Endodermal cell (in vitro differentiated cells): Measurements from ENCODE around the gene THSD7A. TPM values are rescaled to one million over a fixed set of nuclear protein-coding genes. Genes with fewer than 3 reads are reported as not detected.

Experiments
- DNase-seq: peaks from one replicate; pipeline ENCODE4 v3.0.0-alpha.2; 2017
- H3K27ac ChIP-seq: 2 replicates; pipeline ENCODE4 v1.5.1; 2013; ENCODE audit warnings: mild to moderate bottlenecking, low read depth, low read length, moderate library complexity
- H3K27me3 ChIP-seq: 2 replicates; pipeline ENCODE4 v1.6.1; 2013; ENCODE audit warnings: mild to moderate bottlenecking, low read length, moderate library complexity; ENCODE audit not compliant: insufficient read depth, control insufficient read depth, poor library complexity, severe bottlenecking
- H3K36me3 ChIP-seq: 2 replicates; pipeline ENCODE4 v1.7.0; 2013; ENCODE audit warnings: mild to moderate bottlenecking, low read length, moderate library complexity; ENCODE audit not compliant: control insufficient read depth, insufficient read depth
- H3K4me1 ChIP-seq: one replicate; pipeline ENCODE4 v1.7.0; 2013; ENCODE audit warnings: low read length; ENCODE audit not compliant: control insufficient read depth, insufficient read depth
- H3K4me3 ChIP-seq: 2 replicates; pipeline ENCODE4 v1.5.1; 2013; ENCODE audit warnings: mild to moderate bottlenecking, low read length, moderate library complexity
- H3K9ac ChIP-seq: 2 replicates; pipeline ENCODE4 v1.6.1; 2013; ENCODE audit warnings: mild to moderate bottlenecking, low read length, moderate library complexity; ENCODE audit not compliant: poor library complexity, severe bottlenecking; ENCODE audit errors: extremely low read depth
- H3K9me3 ChIP-seq: 2 replicates; pipeline ENCODE4 v1.6.1; 2013; ENCODE audit warnings: mild to moderate bottlenecking, low read length, moderate library complexity; ENCODE audit not compliant: control insufficient read depth
- H3K27ac Mint-ChIP-seq: 2 replicates; pipeline ENCODE4 v1.8.0; 2020; ENCODE audit warnings: mixed read lengths
- H3K27me3 Mint-ChIP-seq: 2 replicates; pipeline ENCODE4 v1.8.0; 2021; ENCODE audit warnings: mild to moderate bottlenecking, mixed read lengths; ENCODE audit not compliant: insufficient read depth
- H3K36me3 Mint-ChIP-seq: 2 replicates; pipeline ENCODE4 v1.8.0; 2020; ENCODE audit warnings: low read depth, mixed read lengths
- H3K4me1 Mint-ChIP-seq: 2 replicates; pipeline ENCODE4 v1.8.0; 2020; ENCODE audit warnings: mixed read lengths
- H3K4me3 Mint-ChIP-seq: 2 replicates; pipeline ENCODE4 v1.8.0; 2020; ENCODE audit warnings: mild to moderate bottlenecking, moderate library complexity, mixed read lengths
- H3K9me3 Mint-ChIP-seq: 2 replicates; pipeline ENCODE4 v1.8.0; 2020; ENCODE audit warnings: mild to moderate bottlenecking, mixed read lengths
- CTCF ChIP-seq: fragments of 200-600 bp; sonication (generic); conservative IDR thresholded peaks from 2 replicates; pipeline ENCODE4 v1.5.0; 2021; ENCODE audit warnings: antibody characterized with exemption, mild to moderate bottlenecking
- WGBS, 2 experiments: methylation state at CpG; one replicate each; pipeline versions ENCODE4 v1.1.5 to v1.1.7; 2013; ENCODE audit warnings: missing lambda C conversion rate in 2 of 2, mixed read lengths in 1 of 2; ENCODE audit not compliant: insufficient coverage in 1 of 2, insufficient read length in 1 of 2; 5-methylcytosine and 5-hydroxymethylcytosine counted together
- total RNA-seq, 2 donors: library from RNA; stranded (reverse); fragmentation: NEBNext Ultra II Directional in 1 of 2; extraction: Animal tissue kit (Norgen Biotek cat#: 25700) in 1 of 2; gene quantifications; 2 replicates in 1 of 2; 3 replicates in 1 of 2; pipeline ENCODE4 v1.2.1, GENCODE V29; 2021

THSD7A gene
- total RNA-seq, 2 donors from 2014 or later: 0.73 to 1.3 TPM

GRCh38 chr7:11464624-11465023, 367.4 kb downstream of the THSD7A start:
- no peak overlapping the region for H3K4me3 Mint-ChIP-seq
- H3K27me3 Mint-ChIP-seq: no peaks in the 10 kb centered on the region
- H3K9me3 Mint-ChIP-seq: no peaks in the 10 kb centered on the region
- H3K27ac Mint-ChIP-seq: no peak overlapping the region
- Histone ChIP-seq H3K4me1 (no peaks in the 10 kb centered on the region), H3K9ac (no peak overlapping the region), H3K27me3 (no peaks in the 10 kb centered on the region), H3K9me3 (no peaks in the 10 kb centered on the region), H3K36me3 (no peaks in the 10 kb centered on the region), H3K27ac (no peak overlapping the region), H3K4me3 (peak overlapping the region; percentile 16)
- H3K36me3 Mint-ChIP-seq: no peaks in the 10 kb centered on the region
- 93 to 96% methylated on average over 3 of the region's 3 CpGs for WGBS, 2 experiments
- DNase-seq: no peak
- TF ChIP-seq CTCF: no peak
- peaks cover 18% of the 10 kb centered on the region for H3K4me1 Mint-ChIP-seq

GRCh38 chr7:11461946-11462345, 370.1 kb downstream of the THSD7A start:
- no peaks in the 10 kb centered on the region for H3K4me1 ChIP-seq
- H3K27me3 Mint-ChIP-seq: no peaks in the 10 kb centered on the region
- no peaks in the 10 kb centered on the region for H3K36me3 ChIP-seq
- H3K27me3 ChIP-seq: no peaks in the 10 kb centered on the region
- H3K27ac ChIP-seq: no peak overlapping the region
- H3K36me3 Mint-ChIP-seq: no peaks in the 10 kb centered on the region
- no peak overlapping the region for H3K4me3 ChIP-seq
- H3K9me3 Mint-ChIP-seq: no peaks in the 10 kb centered on the region
- 85 to 87% methylated on average over 5 to 6 of the region's 6 CpGs for whole genome bisulfite sequencing, 2 experiments
- DNase-seq: no peak
- no peak overlapping the region for H3K4me3 Mint-ChIP-seq
- H3K4me1 Mint-ChIP-seq: peaks cover 18% of the 10 kb centered on the region
- H3K27ac Mint-ChIP-seq: no peak overlapping the region
- TF ChIP-seq CTCF: no peak
- no peak overlapping the region for H3K9ac ChIP-seq
- H3K9me3 ChIP-seq: no peaks in the 10 kb centered on the region

GRCh38 chr7:11458736-11459483, 373.1 kb downstream of the THSD7A start:
- Mint-ChIP-seq H3K4me3 (no peak overlapping the region), H3K27me3 (no peaks in the 10 kb centered on the region), H3K36me3 (no peaks in the 10 kb centered on the region), H3K9me3 (no peaks in the 10 kb centered on the region), H3K27ac (no peak overlapping the region), H3K4me1 (peaks cover 10% of the 10 kb centered on the region)
- 82 to 86% methylated on average over 3 to 4 of the region's 5 CpGs for WGBS, 2 experiments
- H3K27me3 ChIP-seq: no peaks in the 10 kb centered on the region
- no peak overlapping the region for H3K4me3 ChIP-seq
- H3K9ac ChIP-seq: no peak overlapping the region
- no peaks in the 10 kb centered on the region for H3K36me3 ChIP-seq
- no peaks in the 10 kb centered on the region for H3K9me3 ChIP-seq
- H3K27ac ChIP-seq: no peak overlapping the region
- no peaks in the 10 kb centered on the region for H3K4me1 ChIP-seq
- TF ChIP-seq CTCF: no peak
- no peak for DNase-seq
